A204.1 (cell line): ENCODE results near the gene FAM221A.
A peak's percentile ranks its signal among the peaks of the same experiment; 100 is the strongest.
"Not testable (repeated sequence)": the region's sequence is repeated elsewhere in the genome, so short reads cannot be mapped to it uniquely, and the experiment has no call there.

Source experiments
- FAIRE-seq: peaks from 2 replicates; lab custom pipeline; 2012; peaks lifted over from hg19 to GRCh38; lab: Jason Lieb, UNC

Gene FAM221A

GRCh38 chr7:23679898-23680413 is at the start of gene FAM221A:
TSS of gene FAM221A (plus strand) at chr7:23680199. CDS start at chr7:23680219, 20 bp downstream.
- no peak for FAIRE-seq

- FAIRE-seq = no peak
These were observed 46.6 kb upstream of the FAM221A start for GRCh38 chr7:23633417-23633816.

GRCh38 chr7:23645822-23646221 is 34.2 kb upstream of the FAM221A start:
- no peak for FAIRE-seq

GRCh38 chr7:23653942-23654341 is 26.1 kb upstream of the FAM221A start:
- no peak for FAIRE-seq

- FAIRE-seq = no peak
These were observed 25.5 kb upstream of the FAM221A start for GRCh38 chr7:23654508-23654907.

GRCh38 chr7:23655433-23655832 is 24.6 kb upstream of the FAM221A start:
- FAIRE-seq = no peak

GRCh38 chr7:23658831-23659427 is 21.1 kb upstream of the FAM221A start:
- no peak for FAIRE-seq

- FAIRE-seq = no peak
These were observed 18.6 kb upstream of the FAM221A start for GRCh38 chr7:23661385-23661784.

GRCh38 chr7:23662124-23662983 is 17.6 kb upstream of the FAM221A start:
- peak; percentile 16 for FAIRE-seq

- no peak for FAIRE-seq
These were observed 17.1 kb upstream of the FAM221A start for GRCh38 chr7:23662984-23663313.

GRCh38 chr7:23664122-23664521 is 15.9 kb upstream of the FAM221A start:
- FAIRE-seq = no peak

GRCh38 chr7:23672033-23672432 is 8.0 kb upstream of the FAM221A start:
- FAIRE-seq = no peak

GRCh38 chr7:23680414-23681405 is 711 bp downstream of the FAM221A start:
- no peak for FAIRE-seq

GRCh38 chr7:23684041-23684440 is 4.0 kb downstream of the FAM221A start:
- not testable (repeated sequence) for FAIRE-seq

- no peak for FAIRE-seq
These were observed 5.7 kb downstream of the FAM221A start for GRCh38 chr7:23685731-23686130.

- FAIRE-seq = no peak
These were observed 7.0 kb downstream of the FAM221A start for GRCh38 chr7:23687011-23687410.

- FAIRE-seq = no peak
These were observed 9.2 kb downstream of the FAM221A start for GRCh38 chr7:23689165-23689564.

- FAIRE-seq = no peak
These were observed 11.3 kb downstream of the FAM221A start for GRCh38 chr7:23691320-23691719.

- peak; percentile 34 for FAIRE-seq
These were observed 13.2 kb downstream of the FAM221A start for GRCh38 chr7:23693224-23693623.

GRCh38 chr7:23696916-23697441 is 17.0 kb downstream of the FAM221A start:
- no peak for FAIRE-seq

- FAIRE-seq = no peak
These were observed 18.8 kb downstream of the FAM221A start for GRCh38 chr7:23698822-23699221.

GRCh38 chr7:23700046-23700445 is 20.0 kb downstream of the FAM221A start:
- FAIRE-seq = no peak
